CD14-positive monocyte (primary cell): ENCODE measurements around the gene TAF1C. TPM values are rescaled to one million over a fixed set of nuclear protein-coding genes. Genes with fewer than 3 reads are reported as not detected.

Experiments
- DNase-seq, 3 donors: peaks; one replicate each; pipeline ENCODE4 v3.0.0-alpha.2; 2011 to 2022
- H2AFZ ChIP-seq: 2 replicates; pipeline ENCODE4 v1.6.0; 2012; ENCODE audit warnings: mild to moderate bottlenecking, low read depth, low read length, inconsistent platforms; ENCODE audit not compliant: insufficient read depth, poor library complexity, severe bottlenecking
- H3K27ac ChIP-seq, 2 donors: 1 replicate in 1 of 2; 2 replicates in 1 of 2; pipeline ENCODE4 v1.5.1; 2012 to 2013; ENCODE audit warnings: low read length in 2 of 2, control low read depth in 1 of 2, inconsistent platforms in 1 of 2, low read depth in 1 of 2, mild to moderate bottlenecking in 1 of 2
- H3K27me3 ChIP-seq, 2 donors: one replicate each; pipeline versions ENCODE4 v1.6.0 to v1.6.1; 2011 to 2013; ENCODE audit warnings: low read length in 2 of 2; ENCODE audit not compliant: control insufficient read depth in 2 of 2, insufficient read depth in 2 of 2
- H3K36me3 ChIP-seq, 2 donors: replicated peaks in 1 of 2; 1 replicate in 1 of 2; 2 replicates in 1 of 2; pipeline versions ENCODE4 v1.5.1 to v1.6.1; 2012 to 2013; ENCODE audit warnings: low read length in 2 of 2, control low read depth in 1 of 2, inconsistent platforms in 1 of 2, mild to moderate bottlenecking in 1 of 2; ENCODE audit not compliant: insufficient read depth in 2 of 2, control insufficient read depth in 1 of 2
- H3K4me1 ChIP-seq, 2 donors: 1 replicate in 1 of 2; 2 replicates in 1 of 2; pipeline versions ENCODE4 v1.5.1 to v1.6.1; 2012 to 2013; ENCODE audit warnings: low read length in 2 of 2, control low read depth in 1 of 2, inconsistent platforms in 1 of 2, mild to moderate bottlenecking in 1 of 2, moderate library complexity in 1 of 2; ENCODE audit not compliant: insufficient read depth in 2 of 2, control insufficient read depth in 1 of 2
- H3K4me2 ChIP-seq: replicated peaks from 2 replicates; pipeline ENCODE3; 2012; ENCODE audit warnings: low read length, moderate library complexity, mild to moderate bottlenecking; ENCODE audit not compliant: poor library complexity, severe bottlenecking; ENCODE audit errors: extremely low read depth
- H3K4me3 ChIP-seq, 3 experiments: fragments of 200-600 bp in 1 of 3; sonication (generic) in 1 of 3; replicated peaks in 1 of 3; 1 replicate in 2 of 3; 2 replicates in 1 of 3; pipeline ENCODE4 v1.5.1; 2011 to 2013; ENCODE audit warnings: low read length in 3 of 3, mild to moderate bottlenecking in 3 of 3, control low read depth in 2 of 3, low read depth in 2 of 3, inconsistent platforms in 1 of 3, moderate library complexity in 1 of 3
- H3K79me2 ChIP-seq: 2 replicates; pipeline ENCODE4 v1.6.0; 2012; ENCODE audit warnings: mild to moderate bottlenecking, control low read depth, inconsistent platforms, low read length, moderate library complexity; ENCODE audit not compliant: insufficient read depth
- H3K9ac ChIP-seq: 2 replicates; pipeline ENCODE4 v1.6.0; 2017; ENCODE audit warnings: low read length, mild to moderate bottlenecking; ENCODE audit not compliant: insufficient read depth, poor library complexity, severe bottlenecking
- H3K9me3 ChIP-seq, 2 donors: replicated peaks in 1 of 2; 1 replicate in 1 of 2; 2 replicates in 1 of 2; pipeline versions ENCODE4 v1.5.1 to v1.6.1; 2012 to 2013; ENCODE audit warnings: low read length in 2 of 2, control low read depth in 1 of 2; ENCODE audit not compliant: control insufficient read depth in 1 of 2, insufficient read depth in 1 of 2
- H4K20me1 ChIP-seq: 2 replicates; pipeline ENCODE4 v1.6.0; 2012; ENCODE audit warnings: mild to moderate bottlenecking, low read length, control low read depth, moderate library complexity; ENCODE audit not compliant: insufficient read depth
- H3K27ac Mint-ChIP-seq, 7 donors: one replicate each; pipeline ENCODE4 v1.8.0; 2020; ENCODE audit warnings: mild to moderate bottlenecking in 7 of 7, mixed read lengths in 7 of 7, moderate library complexity in 6 of 7, inconsistent platforms in 2 of 7
- H3K27me3 Mint-ChIP-seq, 3 donors: one replicate each; pipeline ENCODE4 v1.8.0; 2021 to 2022; ENCODE audit warnings: low read depth in 3 of 3, mild to moderate bottlenecking in 3 of 3, mixed read lengths in 3 of 3, moderate library complexity in 3 of 3, inconsistent platforms in 1 of 3
- H3K36me3 Mint-ChIP-seq, 2 donors: one replicate each; pipeline ENCODE4 v1.8.0; 2020; ENCODE audit warnings: mixed read lengths in 2 of 2, inconsistent platforms in 1 of 2, mild to moderate bottlenecking in 1 of 2
- H3K4me1 Mint-ChIP-seq: one replicate; pipeline ENCODE4 v1.8.0; 2020; ENCODE audit warnings: mild to moderate bottlenecking, mixed read lengths
- H3K4me3 Mint-ChIP-seq, 2 donors: one replicate each; pipeline ENCODE4 v1.8.0; 2020; ENCODE audit warnings: mild to moderate bottlenecking in 2 of 2, mixed read lengths in 2 of 2, moderate library complexity in 1 of 2
- H3K9me3 Mint-ChIP-seq, 7 donors: one replicate each; pipeline ENCODE4 v1.8.0; 2020 to 2022; ENCODE audit warnings: mixed read lengths in 7 of 7, mild to moderate bottlenecking in 6 of 7, moderate library complexity in 6 of 7, inconsistent platforms in 2 of 7
- WGBS: methylation state at CpG from one replicate; pipeline ENCODE4 v1.1.5; 2013; ENCODE audit warnings: missing lambda C conversion rate; ENCODE audit not compliant: insufficient coverage; 5-methylcytosine and 5-hydroxymethylcytosine counted together
- intact Hi-C, 2 donors: fragments of 100-400 bp; cut with micrococcal nuclease; formaldehyde crosslinking; loops; one replicate each; pipeline versions ENCODE4 v1.15.0 to v1.15.1; 2023
- polyA plus RNA-seq, 3 donors: library from polyadenylated mRNA; depleted of rRNA in 1 of 3; unstranded in 2 of 3; stranded (reverse) in 1 of 3; fragments of 300-500 nt in 2 of 3; fragments of >200 nt in 1 of 3; fragmentation: Illumina TruSeq in 2 of 3; gene quantifications; 1 replicate in 2 of 3; 2 replicates in 1 of 3; pipeline ENCODE4 v1.2.3, GENCODE V29; 2012 to 2021
- TF ChIP-seq, protein P1 (sequence below): fragments of 200-600 bp; IDR thresholded peaks from one replicate; pipeline ENCODE4 v1.8.0; 2022; ENCODE audit warnings: antibody characterized with exemption, mild to moderate bottlenecking

TAF1C gene
- polyA plus RNA-seq, 3 donors, result 4.0 to 126 (median 4.5) TPM

DNA sequence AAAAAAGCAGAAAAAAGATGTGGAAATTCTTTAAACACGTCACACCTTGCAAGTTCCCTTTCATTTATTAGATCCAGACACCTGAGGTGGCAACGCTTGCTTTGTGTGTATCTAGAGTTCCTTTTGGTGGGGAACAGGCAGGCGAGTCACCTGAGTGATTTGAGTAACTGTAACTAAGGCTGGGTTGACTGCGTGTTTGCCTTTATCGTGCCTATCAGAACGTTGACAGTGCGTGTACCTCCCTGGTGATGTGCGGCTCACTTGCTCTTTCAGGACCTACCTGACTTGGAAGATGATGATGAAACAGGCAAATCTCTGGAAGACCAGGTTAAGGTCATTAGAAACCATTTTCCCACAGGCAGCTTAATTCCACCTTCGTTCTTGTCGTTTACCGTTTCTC lies 12.5 kb downstream of the TAF1C start:
- H3K36me3 Mint-ChIP-seq, result peaks cover 17 to 23% of the 10 kb centered on the region in 2 donors
- no peak overlapping the region for H3K4me3 ChIP-seq
- H3K27ac ChIP-seq, result no peak overlapping the region
- no peak overlapping the region for H3K9ac ChIP-seq
- no peak for DNase-seq
- no peaks in the 10 kb centered on the region for H3K79me2 ChIP-seq
- H3K27me3 ChIP-seq, result no peaks in the 10 kb centered on the region
- H4K20me1 ChIP-seq, result no peaks in the 10 kb centered on the region
- peaks cover 27% of the 10 kb centered on the region for H3K4me1 Mint-ChIP-seq
- H3K4me1 ChIP-seq, result peaks cover 24 to 26% of the 10 kb centered on the region in 2 donors
- H3K9me3 ChIP-seq, result no peaks in the 10 kb centered on the region
- intact Hi-C loops, result loop anchor here in 1 of 2 donors (5.0 kb wide), 1 partner anchor 42 kb away; no protein-coding TSS in a partner anchor
- peaks cover 0 to 3% (median 0%) of the 10 kb centered on the region in 7 donors for H3K9me3 Mint-ChIP-seq
- no peak overlapping the region for H3K4me3 Mint-ChIP-seq
- no peak overlapping the region for H2AFZ ChIP-seq
- TF ChIP-seq, protein P1, sequence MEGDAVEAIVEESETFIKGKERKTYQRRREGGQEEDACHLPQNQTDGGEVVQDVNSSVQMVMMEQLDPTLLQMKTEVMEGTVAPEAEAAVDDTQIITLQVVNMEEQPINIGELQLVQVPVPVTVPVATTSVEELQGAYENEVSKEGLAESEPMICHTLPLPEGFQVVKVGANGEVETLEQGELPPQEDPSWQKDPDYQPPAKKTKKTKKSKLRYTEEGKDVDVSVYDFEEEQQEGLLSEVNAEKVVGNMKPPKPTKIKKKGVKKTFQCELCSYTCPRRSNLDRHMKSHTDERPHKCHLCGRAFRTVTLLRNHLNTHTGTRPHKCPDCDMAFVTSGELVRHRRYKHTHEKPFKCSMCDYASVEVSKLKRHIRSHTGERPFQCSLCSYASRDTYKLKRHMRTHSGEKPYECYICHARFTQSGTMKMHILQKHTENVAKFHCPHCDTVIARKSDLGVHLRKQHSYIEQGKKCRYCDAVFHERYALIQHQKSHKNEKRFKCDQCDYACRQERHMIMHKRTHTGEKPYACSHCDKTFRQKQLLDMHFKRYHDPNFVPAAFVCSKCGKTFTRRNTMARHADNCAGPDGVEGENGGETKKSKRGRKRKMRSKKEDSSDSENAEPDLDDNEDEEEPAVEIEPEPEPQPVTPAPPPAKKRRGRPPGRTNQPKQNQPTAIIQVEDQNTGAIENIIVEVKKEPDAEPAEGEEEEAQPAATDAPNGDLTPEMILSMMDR, result no peak
- WGBS, result 90% methylated on average over 8 of the region's 11 CpGs
- H3K27ac Mint-ChIP-seq, result peak overlapping the region in 3 of 7 donors; percentile 97 to 99 (median 97)
- H3K27me3 Mint-ChIP-seq, result peaks cover 0 to 10% (median 5%) of the 10 kb centered on the region in 3 donors
- H3K36me3 ChIP-seq, result peaks cover 19 to 20% of the 10 kb centered on the region in 2 donors
- no peak overlapping the region for H3K4me2 ChIP-seq

DNA sequence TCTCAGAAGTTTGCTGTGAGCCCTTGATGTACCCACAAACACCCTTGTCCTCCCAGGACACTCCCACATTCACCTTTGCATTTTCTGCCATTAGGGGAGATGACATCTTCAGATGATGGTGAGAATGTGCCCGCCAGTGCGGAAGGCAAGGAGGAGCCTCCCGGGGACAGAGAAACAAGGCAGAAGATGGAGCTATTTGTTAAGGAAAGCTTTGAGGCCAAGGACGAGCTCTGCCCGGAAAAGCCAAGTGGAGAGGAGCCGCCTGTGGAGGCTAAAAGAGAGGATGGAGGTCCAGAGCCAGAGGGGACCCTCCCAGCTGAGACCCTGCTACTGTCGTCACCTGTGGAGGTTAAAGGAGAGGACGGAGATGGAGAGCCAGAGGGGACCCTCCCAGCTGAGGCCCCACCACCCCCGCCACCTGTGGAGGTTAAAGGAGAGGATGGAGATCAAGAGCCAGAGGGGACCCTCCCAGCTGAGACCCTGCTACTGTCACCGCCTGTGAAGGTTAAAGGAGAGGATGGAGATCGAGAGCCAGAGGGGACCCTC lies 17.0 kb downstream of the TAF1C start:
- intact Hi-C loops, result loop anchor here in 1 of 2 donors (5.0 kb wide), 1 partner anchor 38 kb away; no protein-coding TSS in a partner anchor
- Histone ChIP-seq H4K20me1 (no peaks in the 10 kb centered on the region), H3K36me3 (no peaks in the 10 kb centered on the region), H3K9me3 (no peaks in the 10 kb centered on the region), H2AFZ (no peak overlapping the region), H3K79me2 (no peaks in the 10 kb centered on the region), H3K27me3 (peaks cover 2 to 8% of the 10 kb centered on the region in 2 donors), H3K4me1 (peaks cover under 1 to 3% of the 10 kb centered on the region in 2 donors), H3K4me2 (no peak overlapping the region), H3K9ac (no peak overlapping the region), H3K4me3 (no peak overlapping the region), H3K27ac (no peak overlapping the region)
- DNase-seq, result no peak
- Mint-ChIP-seq H3K36me3 (no peaks in the 10 kb centered on the region), H3K4me1 (peaks cover 5% of the 10 kb centered on the region), H3K4me3 (no peak overlapping the region), H3K27ac (peak overlapping the region in 1 of 7 donors; percentile 12), H3K27me3 (peaks cover 9 to 24% (median 17%) of the 10 kb centered on the region in 3 donors), H3K9me3 (peaks cover 0 to 3% (median 0%) of the 10 kb centered on the region in 7 donors)
- 91% methylated on average over 8 of the region's 11 CpGs for WGBS
- TF ChIP-seq, protein P1, result no peak
